Activated T-helper 9 cell treated with anti-CD3 and anti-CD28 coated beads, Interleukin-2, amount 50 U/mL, for 16 hours (primary cell): ENCODE results near the gene GRHL1.

Experiments
- DNase-seq: peaks from one replicate; pipeline ENCODE4 v3.0.0-alpha.2; 2020; ENCODE audit warnings: low read depth

The GRHL1 gene

GRCh38 chr2:10042301-10043161 lies 91.0 kb downstream of the GRHL1 start:
- DNase-seq, result peak; percentile 20

GRCh38 chr2:10043256-10043905 lies 91.9 kb downstream of the GRHL1 start, which contains the start of gene KLF11:
Gene KLF11 (plus strand): TSS chr2:10043550. CDS start chr2:10043717, 167 bp downstream.
- peak; percentile 75 for DNase-seq

- DNase-seq, result peak; percentile 87
Measured at GRCh38 chr2:10043906-10044601, 92.6 kb downstream of the GRHL1 start.

- DNase-seq, result no peak
Measured at GRCh38 chr2:10045561-10046355, 94.3 kb downstream of the GRHL1 start.

GRCh38 chr2:10046931-10047330 lies 95.4 kb downstream of the GRHL1 start:
- DNase-seq, result no peak

GRCh38 chr2:10047616-10048500 lies 96.4 kb downstream of the GRHL1 start:
- no peak for DNase-seq

- no peak for DNase-seq
Measured at GRCh38 chr2:10048501-10049171, 97.1 kb downstream of the GRHL1 start.
